Adipose tissue (tissue), 3 donors: Measurements from ENCODE around the gene UBE2M. TPM values are rescaled to one million over a fixed set of nuclear protein-coding genes. Genes with fewer than 3 reads are reported as not detected.

Source experiments
- H3K27ac ChIP-seq: one replicate; pipeline ENCODE4 v1.5.1; 2013; ENCODE audit warnings: low read depth, low read length
- WGBS, 3 donors: extraction: QIAGEN DNeasy Blood & Tissue Kit; methylation state at CpG; one replicate each; pipeline ENCODE4 v1.1.7; 2013; 5-methylcytosine and 5-hydroxymethylcytosine counted together
- polyA plus RNA-seq, 3 donors: library from polyadenylated mRNA; stranded (reverse); fragments of 200-250 nt; gene quantifications; one replicate each; pipeline ENCODE4 v1.2.3, GENCODE V29; 2013
- donor health status: healthy with polysubstance abuse.
- donor health status: Bipolar disorder and iron deficiency.
- donor health status: healthy.

Gene UBE2M
- polyA plus RNA-seq, 3 donors: 26.7 to 47.6 (median 46.1) TPM

GRCh38 chr19:58558623-58559274, 338 bp upstream of the UBE2M start:
- 0 to 1% (median 0%) methylated on average over 74 to 76 of the region's 76 CpGs for WGBS, 3 donors

GRCh38 chr19:58557221-58558065, 968 bp downstream of the UBE2M start:
- peak overlapping the region; percentile 97 for H3K27ac ChIP-seq
- WGBS, 3 donors: 24 to 40% (median 37%) methylated on average over 12 of the region's 12 CpGs

More at GRCh38 chr19:58558623-58559274, 338 bp upstream of the UBE2M start:
- H3K27ac ChIP-seq: peak overlapping the region; percentile 97

GRCh38 chr19:58556622-58557220, 1.7 kb downstream of the UBE2M start:
- H3K27ac ChIP-seq: no peak overlapping the region
- WGBS, 3 donors: 55 to 63% (median 62%) methylated on average over 9 to 10 of the region's 10 CpGs

- WGBS, 3 donors: 80 to 84% (median 82%) methylated on average over 15 to 16 of the region's 16 CpGs
These were observed 2.3 kb downstream of the UBE2M start for GRCh38 chr19:58555920-58556621.

GRCh38 chr19:58555369-58555885, 3.0 kb downstream of the UBE2M start:
- H3K27ac ChIP-seq: peak overlapping the region; percentile 90
- WGBS, 3 donors: 47 to 60% (median 50%) methylated on average over 4 of the region's 4 CpGs

More at GRCh38 chr19:58555920-58556621, 2.3 kb downstream of the UBE2M start:
- no peak overlapping the region for H3K27ac ChIP-seq

- 0 to 1% (median 1%) methylated on average over 69 of the region's 69 CpGs for WGBS, 3 donors
- H3K27ac ChIP-seq: peak within 1 kb of the TSS; percentile 90
These were observed 3.7 kb downstream of the UBE2M start, which contains the start of gene CHMP2A for GRCh38 chr19:58554494-58555368. Gene CHMP2A (minus strand): TSS chr19:58555105. CDS start chr19:58554212, 893 bp downstream.

GRCh38 chr19:58553799-58554493, 4.5 kb downstream of the UBE2M start:
- H3K27ac ChIP-seq: peak overlapping the region; percentile 86
- WGBS, 3 donors: 19 to 40% (median 36%) methylated on average over 18 of the region's 18 CpGs

- whole genome bisulfite sequencing, 3 donors: 89 to 90% (median 89%) methylated on average over 2 of the region's 2 CpGs
- no peak overlapping the region for H3K27ac ChIP-seq
These were observed 5.8 kb downstream of the UBE2M start for GRCh38 chr19:58552655-58553054.

- H3K27ac ChIP-seq: no peak overlapping the region
- 91 to 95% (median 93%) methylated on average over 18 of the region's 18 CpGs for WGBS, 3 donors
These were observed 6.6 kb downstream of the UBE2M start for GRCh38 chr19:58551577-58552471.

GRCh38 chr19:58551123-58551497, 7.3 kb downstream of the UBE2M start:
- H3K27ac ChIP-seq: no peak overlapping the region
- WGBS, 3 donors: 18 to 59% (median 52%) methylated on average over 1 of the region's 1 CpG

GRCh38 chr19:58550362-58551122, 7.9 kb downstream of the UBE2M start:
- no peak overlapping the region for H3K27ac ChIP-seq
- 80 to 92% (median 92%) methylated on average over 13 of the region's 13 CpGs for WGBS, 3 donors

- 85 to 91% (median 91%) methylated on average over 11 of the region's 11 CpGs for WGBS, 3 donors
- no peak overlapping the region for H3K27ac ChIP-seq
These were observed 8.6 kb downstream of the UBE2M start for GRCh38 chr19:58549664-58550361.

GRCh38 chr19:58548859-58549663, 9.3 kb downstream of the UBE2M start:
- H3K27ac ChIP-seq: no peak overlapping the region
- WGBS, 3 donors: 88 to 90% (median 89%) methylated on average over 20 of the region's 20 CpGs
